ENCODE data around the gene CNIH3.

- TF ChIP-seq, protein P1, sequence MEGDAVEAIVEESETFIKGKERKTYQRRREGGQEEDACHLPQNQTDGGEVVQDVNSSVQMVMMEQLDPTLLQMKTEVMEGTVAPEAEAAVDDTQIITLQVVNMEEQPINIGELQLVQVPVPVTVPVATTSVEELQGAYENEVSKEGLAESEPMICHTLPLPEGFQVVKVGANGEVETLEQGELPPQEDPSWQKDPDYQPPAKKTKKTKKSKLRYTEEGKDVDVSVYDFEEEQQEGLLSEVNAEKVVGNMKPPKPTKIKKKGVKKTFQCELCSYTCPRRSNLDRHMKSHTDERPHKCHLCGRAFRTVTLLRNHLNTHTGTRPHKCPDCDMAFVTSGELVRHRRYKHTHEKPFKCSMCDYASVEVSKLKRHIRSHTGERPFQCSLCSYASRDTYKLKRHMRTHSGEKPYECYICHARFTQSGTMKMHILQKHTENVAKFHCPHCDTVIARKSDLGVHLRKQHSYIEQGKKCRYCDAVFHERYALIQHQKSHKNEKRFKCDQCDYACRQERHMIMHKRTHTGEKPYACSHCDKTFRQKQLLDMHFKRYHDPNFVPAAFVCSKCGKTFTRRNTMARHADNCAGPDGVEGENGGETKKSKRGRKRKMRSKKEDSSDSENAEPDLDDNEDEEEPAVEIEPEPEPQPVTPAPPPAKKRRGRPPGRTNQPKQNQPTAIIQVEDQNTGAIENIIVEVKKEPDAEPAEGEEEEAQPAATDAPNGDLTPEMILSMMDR (conservative IDR thresholded peaks at IDR 0.05), result no peak
- TF ChIP-seq ZFX (IDR thresholded peaks at IDR 0.05), result no peak
These were observed 71.3 kb downstream of the CNIH3 start for GRCh38 chr1:224687465-224687864.

Data from C4-2B (cell line).